Naive B cell (primary cell): ENCODE measurements around the gene NTM. TPM values are rescaled to one million over a fixed set of nuclear protein-coding genes. Genes with fewer than 3 reads are reported as not detected.

Experiments
- ATAC-seq, 2 donors: fragments of 150-1000 bp; cut with Tn5 transposase; 2 replicates each; pipeline ENCODE4 v1.10.0; 2021; ENCODE audit warnings: low read depth in 2 of 2, mild to moderate bottlenecking in 2 of 2, moderate library complexity in 2 of 2
- DNase-seq: peaks from one replicate; pipeline ENCODE4 v3.0.0; 2022
- H3K27ac Mint-ChIP-seq, 6 donors: one replicate each; pipeline ENCODE4 v1.8.0; 2020 to 2022; ENCODE audit warnings: mild to moderate bottlenecking in 6 of 6, mixed read lengths in 6 of 6, moderate library complexity in 5 of 6, inconsistent platforms in 2 of 6
- H3K27me3 Mint-ChIP-seq, 3 donors: one replicate each; pipeline ENCODE4 v1.8.0; 2021 to 2022; ENCODE audit warnings: mixed read lengths in 3 of 3, mild to moderate bottlenecking in 1 of 3
- H3K36me3 Mint-ChIP-seq, 2 donors: one replicate each; pipeline ENCODE4 v1.8.0; 2020 to 2022; ENCODE audit warnings: mixed read lengths in 2 of 2, inconsistent platforms in 1 of 2, mild to moderate bottlenecking in 1 of 2
- H3K4me1 Mint-ChIP-seq, 3 donors: one replicate each; pipeline ENCODE4 v1.8.0; 2020 to 2022; ENCODE audit warnings: mixed read lengths in 3 of 3, inconsistent platforms in 1 of 3, mild to moderate bottlenecking in 1 of 3, moderate library complexity in 1 of 3
- H3K4me3 Mint-ChIP-seq, 8 donors: one replicate each; pipeline ENCODE4 v1.8.0; 2020 to 2022; ENCODE audit warnings: mild to moderate bottlenecking in 8 of 8, mixed read lengths in 8 of 8, moderate library complexity in 8 of 8, inconsistent platforms in 2 of 8
- H3K9me3 Mint-ChIP-seq, 7 donors: one replicate each; pipeline ENCODE4 v1.8.0; 2020 to 2022; ENCODE audit warnings: mixed read lengths in 7 of 7, mild to moderate bottlenecking in 5 of 7, inconsistent platforms in 2 of 7, moderate library complexity in 1 of 7
- polyA plus RNA-seq, 6 donors: library from polyadenylated mRNA; unstranded; fragments of 300-500 nt; fragmentation: Illumina TruSeq; gene quantifications; one replicate each; pipeline ENCODE4 v1.2.3, GENCODE V29; 2021; ENCODE audit warnings: low read depth in 6 of 6

The NTM gene
- polyA plus RNA-seq, 6 donors from 2014 or later: not detected

DNA sequence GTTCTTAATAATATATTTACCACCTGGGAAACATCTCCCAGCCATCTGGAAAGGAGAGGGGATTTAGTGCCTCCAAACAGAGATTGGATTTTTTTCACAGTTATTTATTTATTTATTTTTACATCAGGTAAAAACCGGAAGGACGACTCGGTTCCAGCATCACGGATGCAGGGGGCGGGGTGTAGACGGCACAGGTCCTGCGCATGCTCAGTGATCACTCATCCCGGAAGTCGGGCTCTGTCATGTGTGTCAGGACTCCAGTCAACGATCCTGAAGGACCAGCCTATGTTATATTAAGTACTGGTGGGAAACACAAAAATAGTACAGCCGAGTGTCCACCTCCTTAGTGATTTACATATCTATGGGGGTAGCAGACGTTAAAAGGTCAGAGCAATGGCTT is 467.6 kb downstream of the NTM start:
- no peak overlapping the region for H3K27ac Mint-ChIP-seq
- H3K27me3 Mint-ChIP-seq: no peaks in the 10 kb centered on the region
- no peak overlapping the region for H3K4me3 Mint-ChIP-seq
- H3K4me1 Mint-ChIP-seq: no peaks in the 10 kb centered on the region
- H3K9me3 Mint-ChIP-seq: peaks cover 3 to 24% (median 8%) of the 10 kb centered on the region in 7 donors
- DNase-seq (no peak), ATAC-seq (no peak)
- no peaks in the 10 kb centered on the region for H3K36me3 Mint-ChIP-seq

DNA sequence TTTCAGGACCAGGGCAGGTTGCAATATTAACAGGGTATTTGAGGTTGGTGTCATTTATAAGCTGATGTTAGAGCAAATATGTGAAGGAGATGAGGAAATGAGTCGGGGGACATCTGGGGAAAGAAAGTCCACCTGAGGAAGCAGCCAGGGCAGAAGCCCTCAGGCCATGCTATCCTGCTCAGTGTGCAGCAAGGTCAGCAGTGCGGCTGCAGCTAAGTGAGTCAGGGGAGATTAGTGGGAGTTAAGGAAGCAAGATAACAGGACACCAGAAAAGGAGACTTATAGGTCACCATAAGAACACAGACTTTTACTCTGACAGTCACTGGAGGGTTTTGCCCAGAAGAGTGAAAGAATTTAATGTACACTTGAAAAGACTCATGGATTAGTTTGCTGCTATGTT is 468.9 kb downstream of the NTM start:
- ATAC-seq (no peak), DNase-seq (no peak)
- Mint-ChIP-seq H3K27me3 (peaks cover 0 to 3% (median 0%) of the 10 kb centered on the region in 3 donors), H3K27ac (no peak overlapping the region), H3K9me3 (peaks cover 0 to 20% (median 6%) of the 10 kb centered on the region in 7 donors), H3K4me3 (no peak overlapping the region), H3K36me3 (no peaks in the 10 kb centered on the region), H3K4me1 (no peaks in the 10 kb centered on the region)

DNA sequence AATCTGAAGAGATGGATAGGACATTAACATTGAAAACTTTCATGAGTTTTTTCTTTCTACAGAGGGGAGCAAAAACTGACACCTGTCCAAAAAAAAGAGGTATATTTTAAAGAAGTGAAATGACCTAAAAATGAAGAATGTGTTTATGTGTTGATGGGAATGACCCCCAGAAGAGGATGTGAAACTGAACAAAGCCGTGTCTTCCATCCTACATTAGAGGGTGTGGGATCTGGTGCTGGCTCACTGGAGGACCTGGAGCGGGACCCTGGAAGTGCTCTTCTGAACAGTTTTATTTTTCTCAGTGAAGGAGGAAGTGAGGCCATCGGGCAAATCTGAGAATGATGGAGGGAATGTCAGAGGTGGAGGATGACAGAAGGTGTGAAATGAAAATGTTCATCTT is 470.1 kb downstream of the NTM start:
- H3K36me3 Mint-ChIP-seq: no peaks in the 10 kb centered on the region
- no peaks in the 10 kb centered on the region for H3K4me1 Mint-ChIP-seq
- DNase-seq (no peak), ATAC-seq (no peak)
- peak overlapping the region in 1 of 6 donors; percentile 90 for H3K27ac Mint-ChIP-seq
- peaks cover 0 to 5% (median 0%) of the 10 kb centered on the region in 3 donors for H3K27me3 Mint-ChIP-seq
- H3K4me3 Mint-ChIP-seq: no peak overlapping the region
- peaks cover 0 to 20% (median 4%) of the 10 kb centered on the region in 7 donors for H3K9me3 Mint-ChIP-seq

DNA sequence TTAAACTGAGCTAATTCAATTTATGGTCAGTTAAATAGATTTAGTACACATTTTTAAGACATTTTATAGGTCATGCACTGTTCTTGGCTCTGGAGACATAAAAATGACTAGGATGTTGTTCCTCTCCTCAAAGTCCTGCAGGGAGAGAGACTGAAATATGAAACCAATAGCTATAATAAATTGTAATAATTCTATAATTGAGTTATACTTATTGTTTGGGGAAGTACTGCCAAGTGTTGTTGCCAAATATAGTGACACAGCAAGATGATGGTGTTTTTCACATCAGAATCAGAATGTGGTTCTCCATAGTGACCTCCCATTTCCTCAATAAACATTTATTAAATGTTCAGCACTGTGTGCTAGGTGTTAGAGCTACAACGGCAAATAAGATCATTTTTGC is 470.6 kb downstream of the NTM start:
- Mint-ChIP-seq H3K27me3 (peaks cover 0 to 5% (median 0%) of the 10 kb centered on the region in 3 donors), H3K4me3 (no peak overlapping the region), H3K4me1 (no peaks in the 10 kb centered on the region), H3K9me3 (peaks cover 0 to 20% (median 4%) of the 10 kb centered on the region in 7 donors), H3K27ac (no peak overlapping the region), H3K36me3 (no peaks in the 10 kb centered on the region)
- ATAC-seq (no peak), DNase-seq (no peak)

DNA sequence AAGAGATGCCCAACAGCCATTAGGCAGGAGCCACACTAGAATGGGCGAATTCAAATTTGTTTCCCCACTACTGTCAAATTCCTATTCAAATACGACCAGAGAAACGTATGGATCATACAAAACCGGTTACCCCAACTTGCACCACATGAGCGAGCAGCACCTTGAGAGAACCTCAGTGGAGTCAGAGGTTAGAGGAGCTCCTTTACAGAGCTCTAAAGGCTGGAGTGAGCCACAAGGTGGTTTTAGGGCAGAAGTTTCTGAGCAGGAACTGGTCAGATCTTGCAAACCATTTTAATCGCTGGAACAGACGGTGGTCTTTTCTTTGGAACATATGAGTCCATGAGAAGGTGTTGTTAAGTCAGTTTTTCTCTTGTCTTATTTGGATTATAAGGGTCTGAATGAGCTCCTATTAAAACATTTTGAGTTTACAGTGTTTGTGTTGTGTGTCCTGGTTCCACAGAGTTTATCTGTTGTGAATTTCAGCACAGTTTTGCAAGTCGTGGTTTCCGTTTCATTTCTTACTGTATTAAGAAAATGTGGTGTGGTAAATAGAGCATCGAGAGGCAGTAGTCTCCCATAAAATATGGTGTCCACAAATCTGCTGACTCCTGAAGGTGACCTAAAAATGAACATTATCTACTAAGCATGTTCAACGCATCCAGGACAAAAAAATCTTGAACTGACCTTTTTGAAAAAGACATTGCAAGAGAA is 471.7 kb downstream of the NTM start:
- no peaks in the 10 kb centered on the region for H3K4me1 Mint-ChIP-seq
- H3K27ac Mint-ChIP-seq: no peak overlapping the region
- H3K9me3 Mint-ChIP-seq: peaks cover 0 to 20% (median 4%) of the 10 kb centered on the region in 7 donors
- no peak for DNase-seq
- H3K36me3 Mint-ChIP-seq: no peaks in the 10 kb centered on the region
- H3K4me3 Mint-ChIP-seq: no peak overlapping the region
- H3K27me3 Mint-ChIP-seq: peaks cover 0 to 5% (median 0%) of the 10 kb centered on the region in 3 donors
- no peak for ATAC-seq

DNA sequence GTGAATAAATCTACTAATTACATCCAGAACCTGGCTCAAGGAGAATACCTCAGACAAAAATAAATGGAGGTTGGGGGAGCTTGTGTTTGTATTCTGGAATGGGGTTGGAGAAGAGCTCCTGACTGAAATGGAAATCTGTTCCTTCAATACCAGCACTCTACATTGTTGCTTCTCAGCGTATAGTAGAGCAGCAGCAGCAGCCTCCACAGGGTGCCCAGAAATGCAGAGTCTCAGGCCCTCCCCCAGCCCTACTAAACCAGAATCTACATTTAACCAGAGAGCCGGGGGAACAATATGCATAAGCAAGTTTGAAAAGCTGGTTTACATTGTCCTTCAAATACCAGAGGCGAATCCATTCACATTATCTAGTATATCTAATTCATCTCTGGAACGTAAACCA is 474.8 kb downstream of the NTM start:
- peaks cover 0 to 9% (median 3%) of the 10 kb centered on the region in 7 donors for H3K9me3 Mint-ChIP-seq
- ATAC-seq (no peak), DNase-seq (no peak)
- H3K27ac Mint-ChIP-seq: no peak overlapping the region
- no peaks in the 10 kb centered on the region for H3K36me3 Mint-ChIP-seq
- H3K4me3 Mint-ChIP-seq: no peak overlapping the region
- no peaks in the 10 kb centered on the region for H3K4me1 Mint-ChIP-seq
- peaks cover 0 to 5% (median 0%) of the 10 kb centered on the region in 3 donors for H3K27me3 Mint-ChIP-seq

DNA sequence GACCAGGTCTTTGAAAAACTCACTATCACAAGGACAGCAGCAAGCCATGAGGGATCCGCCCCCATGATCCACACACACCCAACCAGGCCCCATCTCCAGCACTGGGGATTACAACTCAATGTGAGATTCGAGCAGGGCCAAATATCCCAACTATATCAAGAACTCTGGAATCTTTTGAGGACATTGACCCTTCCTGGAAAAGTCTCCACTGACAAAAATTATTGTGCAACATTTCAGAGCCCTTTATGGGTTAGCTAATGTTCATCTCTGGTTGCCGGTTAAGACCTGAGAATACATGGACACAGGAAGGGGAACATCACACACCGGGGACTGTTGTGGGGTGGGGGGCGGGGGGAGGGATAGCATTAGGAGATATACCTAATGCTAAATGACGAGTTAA is 479.1 kb downstream of the NTM start:
- no peak for ATAC-seq
- Mint-ChIP-seq H3K27ac (no peak overlapping the region), H3K27me3 (peaks cover 0 to under 1% (median 0%) of the 10 kb centered on the region in 3 donors), H3K36me3 (no peaks in the 10 kb centered on the region), H3K4me3 (no peak overlapping the region), H3K4me1 (no peaks in the 10 kb centered on the region), H3K9me3 (peaks cover 0 to 10% (median 4%) of the 10 kb centered on the region in 7 donors)
- DNase-seq: no peak

DNA sequence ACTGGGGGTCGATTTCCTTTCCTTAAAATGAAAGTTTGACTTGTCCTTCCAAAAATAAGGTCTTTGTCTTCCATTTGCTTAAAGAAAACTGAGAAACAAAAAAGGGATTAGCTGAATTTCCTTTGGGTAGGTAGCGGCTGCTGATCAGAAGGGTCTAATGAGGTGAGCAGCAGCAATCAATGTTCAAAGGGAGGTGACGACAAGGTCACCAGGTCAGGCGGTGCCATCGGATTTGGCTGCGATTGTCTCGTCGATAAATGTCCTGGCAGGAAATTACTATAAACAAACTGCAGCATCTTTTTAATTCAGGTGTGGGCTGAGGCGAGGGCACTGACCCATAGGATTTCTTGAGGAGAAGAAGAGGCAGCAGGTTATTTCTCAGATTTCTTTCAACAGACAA is 480.1 kb downstream of the NTM start:
- H3K36me3 Mint-ChIP-seq: no peaks in the 10 kb centered on the region
- no peaks in the 10 kb centered on the region for H3K27me3 Mint-ChIP-seq
- peaks cover 0 to 10% (median 4%) of the 10 kb centered on the region in 7 donors for H3K9me3 Mint-ChIP-seq
- no peak overlapping the region for H3K4me3 Mint-ChIP-seq
- H3K27ac Mint-ChIP-seq: peak overlapping the region in 1 of 6 donors; percentile 32
- DNase-seq: no peak
- H3K4me1 Mint-ChIP-seq: no peaks in the 10 kb centered on the region
- ATAC-seq: no peak

DNA sequence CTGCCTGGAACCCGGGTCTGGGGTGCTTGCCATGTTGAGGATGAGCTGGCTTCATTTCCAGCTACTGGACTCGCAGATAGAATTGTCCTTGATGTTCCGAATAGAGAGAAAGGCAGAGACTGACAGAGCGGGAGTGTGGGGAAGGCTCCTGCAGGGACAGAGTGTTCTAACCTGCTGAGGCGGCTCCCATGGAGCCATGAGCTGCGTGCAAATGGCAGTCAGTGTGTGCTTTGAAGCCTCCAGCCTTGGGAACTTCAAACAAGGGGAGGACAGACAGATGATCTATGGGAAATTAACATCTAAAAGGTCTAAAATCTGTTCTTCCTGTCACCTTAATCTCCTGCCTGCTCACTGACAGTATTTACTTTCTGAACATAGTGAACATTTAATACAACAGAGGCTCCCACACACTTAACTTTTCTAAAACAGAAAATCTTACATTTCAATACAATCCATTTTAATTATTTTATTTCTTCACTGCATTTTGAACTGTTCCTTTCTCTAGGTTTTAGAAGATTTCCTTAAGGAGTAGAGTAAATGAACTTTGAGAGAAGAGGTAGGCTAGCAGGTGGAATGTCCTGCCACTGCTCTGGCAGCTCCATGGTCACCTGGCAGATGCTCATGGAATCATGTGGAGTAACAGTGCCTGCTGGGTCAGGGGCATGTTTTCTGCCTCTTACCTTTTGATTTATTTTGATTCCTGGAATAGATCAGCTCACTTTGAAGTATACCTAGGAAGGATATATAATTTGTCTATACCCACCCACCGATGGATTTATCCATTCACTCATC is 481.7 kb downstream of the NTM start:
- no peak for ATAC-seq
- Mint-ChIP-seq H3K27me3 (no peaks in the 10 kb centered on the region), H3K9me3 (peaks cover 0 to 10% (median 4%) of the 10 kb centered on the region in 7 donors), H3K36me3 (no peaks in the 10 kb centered on the region), H3K4me1 (no peaks in the 10 kb centered on the region), H3K27ac (no peak overlapping the region), H3K4me3 (no peak overlapping the region)
- DNase-seq: no peak

DNA sequence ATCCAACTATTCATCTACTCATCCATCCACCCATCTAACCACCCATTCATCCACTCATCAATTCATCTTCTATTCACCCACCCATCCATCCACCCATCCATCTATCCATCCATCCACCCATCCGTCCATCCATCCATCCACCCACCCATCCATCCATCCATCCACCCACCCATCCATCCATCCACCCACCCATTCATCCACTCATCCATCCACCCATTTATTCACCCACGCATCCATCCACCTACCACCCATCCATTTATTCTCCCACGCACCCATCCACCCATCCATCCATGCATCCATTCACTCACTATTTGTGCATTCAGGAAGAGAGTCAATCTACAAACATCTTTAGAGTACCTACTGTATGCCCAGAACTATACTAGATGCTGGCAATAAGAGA is 482.3 kb downstream of the NTM start:
- no peaks in the 10 kb centered on the region for H3K27me3 Mint-ChIP-seq
- no peak overlapping the region for H3K27ac Mint-ChIP-seq
- no peak overlapping the region for H3K4me3 Mint-ChIP-seq
- H3K9me3 Mint-ChIP-seq: peaks cover 0 to 9% (median 4%) of the 10 kb centered on the region in 7 donors
- ATAC-seq (no peak), DNase-seq (no peak)
- H3K36me3 Mint-ChIP-seq: no peaks in the 10 kb centered on the region
- no peaks in the 10 kb centered on the region for H3K4me1 Mint-ChIP-seq

DNA sequence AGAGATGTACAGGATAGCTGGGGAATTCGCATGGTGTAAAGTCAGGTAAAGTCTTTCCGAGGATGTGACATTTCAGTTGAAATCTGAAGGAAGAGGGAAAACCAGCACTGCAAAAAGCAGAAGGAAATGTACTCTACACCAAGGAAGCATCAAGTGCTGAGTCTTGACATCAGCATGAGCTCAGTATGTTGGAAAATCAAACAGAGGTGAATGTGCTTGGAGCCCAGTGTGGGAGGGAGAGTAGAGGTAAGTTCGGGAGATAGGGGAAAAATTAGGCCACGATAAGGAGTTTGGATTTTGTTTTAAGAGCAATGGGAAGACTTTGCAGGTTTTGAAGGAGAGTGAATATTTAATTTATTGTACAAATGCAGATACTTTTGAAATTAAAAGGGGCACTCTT is 484.0 kb downstream of the NTM start:
- ATAC-seq (no peak), DNase-seq (no peak)
- Mint-ChIP-seq H3K27me3 (no peaks in the 10 kb centered on the region), H3K4me1 (no peaks in the 10 kb centered on the region), H3K27ac (no peak overlapping the region), H3K4me3 (no peak overlapping the region), H3K36me3 (no peaks in the 10 kb centered on the region), H3K9me3 (peaks cover 0 to 6% (median 4%) of the 10 kb centered on the region in 7 donors)

DNA sequence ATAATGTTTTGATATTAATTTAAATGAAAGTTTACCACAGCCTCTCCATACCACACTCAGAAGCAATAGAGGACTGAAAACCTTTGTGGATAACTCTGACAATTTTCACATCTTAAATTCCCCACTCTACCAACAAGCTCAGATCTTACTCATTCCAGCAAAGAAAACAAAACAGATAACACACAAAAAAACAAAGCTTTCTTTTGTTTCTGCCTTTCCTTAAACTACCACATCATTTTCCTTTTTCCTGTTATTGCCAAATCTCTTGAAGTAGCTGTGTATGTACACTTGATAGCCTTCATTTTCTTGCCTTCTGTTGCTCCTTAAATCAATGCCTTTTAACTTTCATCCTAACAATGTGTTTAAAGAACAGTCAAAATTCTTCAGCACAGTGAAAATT is 484.9 kb downstream of the NTM start:
- ATAC-seq (no peak), DNase-seq (no peak)
- Mint-ChIP-seq H3K27me3 (no peaks in the 10 kb centered on the region), H3K27ac (no peak overlapping the region), H3K4me3 (no peak overlapping the region), H3K4me1 (no peaks in the 10 kb centered on the region), H3K9me3 (peaks cover 0 to 9% (median 2%) of the 10 kb centered on the region in 7 donors), H3K36me3 (no peaks in the 10 kb centered on the region)

DNA sequence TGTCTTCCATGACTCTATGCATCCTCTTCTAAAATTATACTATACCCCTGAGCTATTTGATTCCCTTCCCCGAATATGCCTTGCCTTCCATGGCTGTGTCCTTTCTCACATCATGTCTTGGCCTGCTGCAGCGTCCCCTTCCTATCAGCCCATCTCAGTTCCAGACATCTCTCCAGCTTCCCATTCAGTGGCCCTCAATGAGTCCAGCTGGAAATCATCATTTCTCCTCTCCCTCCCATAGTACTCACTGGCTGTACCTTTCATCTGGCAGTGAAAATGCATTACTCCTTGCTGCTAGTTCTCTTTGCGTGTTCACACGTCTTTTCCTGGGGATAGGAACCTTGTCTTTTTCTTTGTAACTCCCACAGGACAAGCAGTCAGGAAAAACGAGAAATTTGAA is 486.8 kb downstream of the NTM start:
- DNase-seq: no peak
- Mint-ChIP-seq H3K27ac (no peak overlapping the region), H3K4me3 (no peak overlapping the region), H3K27me3 (no peaks in the 10 kb centered on the region), H3K9me3 (peaks cover 0 to 9% (median 0%) of the 10 kb centered on the region in 7 donors), H3K4me1 (no peaks in the 10 kb centered on the region), H3K36me3 (no peaks in the 10 kb centered on the region)
- no peak for ATAC-seq

DNA sequence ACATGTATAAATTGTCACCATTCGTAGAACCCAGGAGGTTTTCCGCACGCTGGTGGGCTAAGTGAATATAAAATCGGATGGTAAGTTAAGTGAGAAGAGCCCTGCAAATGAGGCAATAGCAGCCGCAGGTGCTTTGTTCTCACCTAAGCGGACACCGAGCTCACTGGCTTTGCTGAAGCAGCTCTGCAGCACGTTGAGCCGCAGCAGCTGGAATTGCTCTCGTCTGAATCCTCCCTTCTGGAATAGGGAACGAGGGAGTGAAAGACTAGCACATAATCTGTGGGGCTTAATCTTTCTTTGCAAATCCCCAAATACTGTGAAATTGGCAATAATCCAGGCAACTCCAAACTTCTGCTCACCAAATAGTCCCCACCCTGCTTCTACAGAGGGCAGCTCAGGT is 488.1 kb downstream of the NTM start:
- Mint-ChIP-seq H3K4me3 (no peak overlapping the region), H3K4me1 (no peaks in the 10 kb centered on the region)
- no peak for DNase-seq

More for the DNA sequence above, 488.1 kb downstream of the NTM start:
- Mint-ChIP-seq H3K9me3 (peaks cover 0 to 4% (median 0%) of the 10 kb centered on the region in 7 donors), H3K27ac (no peak overlapping the region), H3K36me3 (no peaks in the 10 kb centered on the region), H3K27me3 (no peaks in the 10 kb centered on the region)
- no peak for ATAC-seq
